ENCODE data around the gene LPCAT1.

Gene LPCAT1

DNA sequence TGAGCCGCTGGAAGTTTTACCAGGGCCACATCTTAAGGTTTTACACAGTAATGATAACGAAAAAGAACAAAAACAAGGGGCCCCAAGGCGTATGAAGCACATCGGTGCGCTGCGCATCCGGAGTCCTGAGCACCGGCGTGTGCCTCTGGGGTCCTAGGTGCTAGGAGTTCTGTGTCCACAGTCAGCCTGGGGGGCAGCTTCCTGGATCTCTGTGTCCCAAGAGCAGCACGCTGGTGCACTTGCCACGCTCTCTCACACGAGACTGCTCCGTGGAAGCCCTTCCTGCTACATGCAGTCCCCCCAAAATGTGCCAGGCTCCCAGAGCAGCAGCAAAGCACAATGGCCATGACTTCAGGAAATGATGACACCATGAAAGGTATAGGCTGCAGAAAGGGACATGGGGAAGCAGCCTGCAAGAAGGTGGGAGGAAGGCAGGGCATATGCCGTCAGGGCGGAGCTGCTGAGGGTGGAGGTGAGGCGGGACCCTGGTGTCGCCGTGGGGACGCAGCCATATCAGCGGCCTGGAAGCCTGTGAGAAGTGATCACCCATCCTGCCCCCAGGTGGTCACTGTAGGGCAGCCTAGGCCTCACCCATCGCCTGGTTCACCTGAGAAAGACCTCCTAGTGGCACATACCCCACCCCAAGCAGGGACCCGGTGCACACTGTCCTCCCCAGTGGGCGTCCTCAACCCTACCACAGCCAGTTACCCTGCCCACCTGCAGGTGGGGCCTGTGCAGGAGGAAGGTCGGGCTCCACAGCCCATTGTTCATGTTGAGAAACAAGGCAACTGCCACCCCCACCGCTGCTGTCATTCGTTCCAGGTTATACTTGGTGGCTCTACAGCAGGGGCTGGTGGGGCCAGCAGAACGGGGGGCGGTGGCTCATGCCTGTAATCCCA lies 54.9 kb downstream of the LPCAT1 start:
- H3K79me2 ChIP-seq (ENCODE audit: control insufficient read depth, low read length): no peaks in the 10 kb centered on the region
- no peaks in the 10 kb centered on the region for H3K9me2 ChIP-seq (replicated peaks; ENCODE audit: control insufficient read depth, low read length)
- H3K36me3 ChIP-seq (ENCODE audit: control insufficient read depth, low read length): peaks cover 94% of the 10 kb centered on the region
- H3K4me2 ChIP-seq (ENCODE audit: low read length): no peak overlapping the region
- no peaks in the 10 kb centered on the region for H4K20me1 ChIP-seq (ENCODE audit: control insufficient read depth, insufficient read depth, low read depth, low read length)
- H3F3A ChIP-seq (ENCODE audit: control insufficient read depth, insufficient read depth): no peaks in the 10 kb centered on the region
- H3K27ac ChIP-seq (ENCODE audit: low read depth, low read length): no peak overlapping the region
- no peaks in the 10 kb centered on the region for H3K9me3 ChIP-seq (ENCODE audit: control insufficient read depth, insufficient read depth, low read length)
- TF ChIP-seq, protein P1, sequence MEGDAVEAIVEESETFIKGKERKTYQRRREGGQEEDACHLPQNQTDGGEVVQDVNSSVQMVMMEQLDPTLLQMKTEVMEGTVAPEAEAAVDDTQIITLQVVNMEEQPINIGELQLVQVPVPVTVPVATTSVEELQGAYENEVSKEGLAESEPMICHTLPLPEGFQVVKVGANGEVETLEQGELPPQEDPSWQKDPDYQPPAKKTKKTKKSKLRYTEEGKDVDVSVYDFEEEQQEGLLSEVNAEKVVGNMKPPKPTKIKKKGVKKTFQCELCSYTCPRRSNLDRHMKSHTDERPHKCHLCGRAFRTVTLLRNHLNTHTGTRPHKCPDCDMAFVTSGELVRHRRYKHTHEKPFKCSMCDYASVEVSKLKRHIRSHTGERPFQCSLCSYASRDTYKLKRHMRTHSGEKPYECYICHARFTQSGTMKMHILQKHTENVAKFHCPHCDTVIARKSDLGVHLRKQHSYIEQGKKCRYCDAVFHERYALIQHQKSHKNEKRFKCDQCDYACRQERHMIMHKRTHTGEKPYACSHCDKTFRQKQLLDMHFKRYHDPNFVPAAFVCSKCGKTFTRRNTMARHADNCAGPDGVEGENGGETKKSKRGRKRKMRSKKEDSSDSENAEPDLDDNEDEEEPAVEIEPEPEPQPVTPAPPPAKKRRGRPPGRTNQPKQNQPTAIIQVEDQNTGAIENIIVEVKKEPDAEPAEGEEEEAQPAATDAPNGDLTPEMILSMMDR (IDR thresholded peaks at IDR 0.05; ENCODE audit: low read depth, low read length, poor library complexity, severe bottlenecking): peak; percentile 3
- TF ChIP-seq EZH2phosphoT487 (IDR thresholded peaks at IDR 0.05; ENCODE audit: borderline replicate concordance, low read length): no peak
- no peaks in the 10 kb centered on the region for H3K4me1 ChIP-seq (ENCODE audit: control insufficient read depth, low read length)
- H3K27me3 ChIP-seq (ENCODE audit: control insufficient read depth, low read length): no peaks in the 10 kb centered on the region
- no peak overlapping the region for H3K4me3 ChIP-seq (ENCODE audit: low read length)

DNA sequence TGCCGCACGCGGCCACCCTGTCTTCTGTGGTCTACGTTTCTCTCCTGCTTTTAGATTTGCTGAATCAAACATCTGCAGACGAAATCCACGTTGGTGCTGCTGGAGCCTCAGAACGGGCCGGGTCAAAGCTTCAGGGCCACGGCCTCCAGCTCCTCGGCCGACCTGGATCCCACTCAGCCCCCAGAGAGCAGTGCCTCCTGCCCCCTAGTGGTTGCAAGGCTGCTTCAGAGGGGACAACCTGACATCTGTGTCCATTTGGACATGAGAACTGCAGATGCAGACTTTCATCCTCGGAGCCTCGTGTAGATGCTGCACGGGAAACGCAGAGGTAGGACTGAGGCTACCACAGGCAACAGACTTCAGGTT lies 55.5 kb downstream of the LPCAT1 start:
- peaks cover 94% of the 10 kb centered on the region for H3K36me3 ChIP-seq (ENCODE audit: control insufficient read depth, low read length)

DNA sequence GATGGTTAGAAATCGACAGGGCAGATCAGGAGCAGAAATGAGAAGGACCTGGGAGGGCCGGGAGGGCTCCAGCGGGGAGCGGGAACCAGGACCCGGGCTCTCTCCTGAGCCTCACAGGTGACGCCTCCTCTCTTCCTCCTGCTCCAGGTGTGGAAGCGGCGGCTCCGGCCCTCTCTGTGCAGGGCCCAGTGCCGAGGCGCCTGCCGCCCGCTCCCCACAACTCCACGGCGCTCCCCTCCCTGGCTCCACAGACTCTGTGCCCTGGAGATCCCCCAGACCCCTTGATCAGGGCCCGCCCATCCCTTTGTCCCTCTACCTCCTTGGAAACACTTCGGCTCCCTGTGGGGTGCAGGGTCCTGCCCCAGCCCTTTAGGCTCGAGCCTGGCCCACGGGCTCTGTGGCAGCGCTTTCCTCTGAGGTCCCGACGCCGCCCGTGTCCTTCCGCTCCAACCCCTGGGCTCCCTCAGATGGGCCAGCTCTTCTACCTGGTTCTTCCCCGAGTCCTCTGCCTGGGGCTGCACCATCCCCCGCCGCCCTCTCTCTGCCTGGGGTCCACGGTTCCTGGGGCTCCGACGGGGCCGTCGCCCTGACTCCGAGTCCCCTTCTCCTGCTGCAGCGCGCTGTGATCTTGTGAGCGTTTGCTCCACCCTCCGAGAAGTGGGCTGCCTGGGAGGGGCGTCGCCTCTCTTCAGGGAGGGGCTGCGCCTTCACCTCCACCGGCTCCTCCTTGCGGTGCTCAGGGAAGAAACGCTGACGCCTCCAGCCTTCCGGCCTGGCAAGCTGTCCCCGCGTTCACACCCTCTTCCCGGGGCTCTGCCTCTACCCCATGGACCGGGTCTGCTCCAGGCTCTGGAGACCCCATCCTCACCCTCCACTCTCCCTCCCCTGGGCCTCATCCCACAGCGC lies 56.2 kb downstream of the LPCAT1 start:
- no peaks in the 10 kb centered on the region for H4K20me1 ChIP-seq (ENCODE audit: control insufficient read depth, insufficient read depth, low read depth, low read length)
- no peaks in the 10 kb centered on the region for H3K27me3 ChIP-seq (ENCODE audit: control insufficient read depth, low read length)
- H3K79me2 ChIP-seq (ENCODE audit: control insufficient read depth, low read length): no peaks in the 10 kb centered on the region
- no peak overlapping the region for H3K4me2 ChIP-seq (ENCODE audit: low read length)
- no peak overlapping the region for H3K27ac ChIP-seq (ENCODE audit: low read depth, low read length)
- no peaks in the 10 kb centered on the region for H3K9me3 ChIP-seq (ENCODE audit: control insufficient read depth, insufficient read depth, low read length)
- H3K4me3 ChIP-seq (ENCODE audit: low read length): no peak overlapping the region
- no peaks in the 10 kb centered on the region for H3K9me2 ChIP-seq (replicated peaks; ENCODE audit: control insufficient read depth, low read length)
- H3F3A ChIP-seq (ENCODE audit: control insufficient read depth, insufficient read depth): no peaks in the 10 kb centered on the region
- H3K36me3 ChIP-seq (ENCODE audit: control insufficient read depth, low read length): peaks cover 94% of the 10 kb centered on the region
- no peaks in the 10 kb centered on the region for H3K4me1 ChIP-seq (ENCODE audit: control insufficient read depth, low read length)
- TF ChIP-seq, protein P1 (IDR thresholded peaks at IDR 0.05; ENCODE audit: low read depth, low read length, poor library complexity, severe bottlenecking): no peak
- no peak for TF ChIP-seq EZH2phosphoT487 (IDR thresholded peaks at IDR 0.05; ENCODE audit: borderline replicate concordance, low read length)

More for the DNA sequence above, 55.5 kb downstream of the LPCAT1 start:
- Histone ChIP-seq H3K4me1 (ENCODE audit: control insufficient read depth, low read length) (no peaks in the 10 kb centered on the region), H3K79me2 (ENCODE audit: control insufficient read depth, low read length) (no peaks in the 10 kb centered on the region), H3K4me3 (ENCODE audit: low read length) (no peak overlapping the region), H3K27ac (ENCODE audit: low read depth, low read length) (no peak overlapping the region), H3K9me3 (ENCODE audit: control insufficient read depth, insufficient read depth, low read length) (no peaks in the 10 kb centered on the region), H3K27me3 (ENCODE audit: control insufficient read depth, low read length) (no peaks in the 10 kb centered on the region), H4K20me1 (ENCODE audit: control insufficient read depth, insufficient read depth, low read depth, low read length) (no peaks in the 10 kb centered on the region), H3F3A (ENCODE audit: control insufficient read depth, insufficient read depth) (no peaks in the 10 kb centered on the region), H3K4me2 (ENCODE audit: low read length) (no peak overlapping the region), H3K9me2 (replicated peaks; ENCODE audit: control insufficient read depth, low read length) (no peaks in the 10 kb centered on the region)
- TF ChIP-seq, protein P1 (IDR thresholded peaks at IDR 0.05; ENCODE audit: low read depth, low read length, poor library complexity, severe bottlenecking): peak; percentile 57
- TF ChIP-seq EZH2phosphoT487 (IDR thresholded peaks at IDR 0.05; ENCODE audit: borderline replicate concordance, low read length): no peak
